ENCODE data around the gene PDE6H.

Gene PDE6H

DNA sequence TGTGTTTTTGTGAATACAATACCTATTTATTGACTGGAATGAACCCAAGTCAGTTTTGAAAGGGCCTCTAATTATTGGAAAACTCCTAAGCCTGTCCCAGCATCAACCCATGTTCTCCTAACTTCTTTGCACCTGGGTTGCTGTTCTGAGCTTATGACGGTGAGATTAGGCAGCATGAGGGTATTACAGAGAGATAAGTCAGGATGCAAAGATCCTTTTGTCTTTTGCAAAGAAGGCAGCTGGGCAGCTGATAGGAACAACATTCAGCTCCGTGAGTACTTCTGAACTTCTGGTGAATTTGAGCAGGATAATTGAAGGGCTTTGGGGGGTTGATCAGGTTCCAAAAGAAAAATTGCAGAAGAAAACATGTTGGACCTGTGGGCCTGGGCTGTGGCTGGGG is at the start of gene PDE6H:
Gene PDE6H, plus strand, starts transcription at position 227 of the 400 bp plus-strand sequence. CDS start 4,971 bp downstream, outside the sequence.
- no peak for DNase-seq (ENCODE audit: low read depth in 2 of 2)

DNA sequence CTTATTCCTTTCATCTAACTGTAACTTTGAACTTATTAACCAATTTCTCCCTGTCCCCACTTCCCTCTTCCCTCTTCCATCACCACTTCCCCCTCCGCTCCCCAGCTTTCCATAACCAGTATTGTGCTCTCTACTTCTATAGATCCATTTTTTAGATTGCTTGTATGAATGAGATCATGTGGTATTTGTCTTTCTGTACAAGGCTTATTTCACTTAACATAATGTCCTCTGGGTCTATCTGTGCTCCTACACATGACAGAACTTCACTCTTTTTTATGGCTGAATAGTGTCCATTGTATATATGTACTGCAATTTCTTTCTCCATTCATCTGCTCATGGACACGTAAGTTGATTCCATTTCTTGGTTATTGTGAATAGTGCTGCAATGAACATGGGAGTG is 48.9 kb upstream of the PDE6H start:
- no peak for DNase-seq (ENCODE audit: low read depth in 2 of 2)

DNA sequence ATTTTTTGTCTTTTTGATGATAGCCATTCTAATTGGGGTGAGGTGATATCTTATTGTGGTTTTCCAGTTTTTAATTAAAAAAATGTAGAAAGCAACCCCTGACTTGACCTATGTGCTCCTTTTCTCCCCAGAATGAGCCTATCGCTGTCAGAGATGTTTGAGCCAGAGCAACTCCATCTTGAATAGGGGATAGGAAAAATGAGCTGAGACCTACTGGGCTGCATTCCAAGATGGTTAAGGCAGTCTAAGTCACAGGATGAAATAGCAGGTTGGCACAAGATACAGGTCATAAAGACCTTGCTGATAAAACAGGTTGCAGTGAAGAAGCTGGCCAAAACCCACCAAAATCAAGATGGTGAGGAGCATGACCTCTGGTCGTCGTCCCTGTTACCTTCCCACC is 48.3 kb upstream of the PDE6H start:
- DNase-seq (ENCODE audit: low read depth in 2 of 2): no peak

DNA sequence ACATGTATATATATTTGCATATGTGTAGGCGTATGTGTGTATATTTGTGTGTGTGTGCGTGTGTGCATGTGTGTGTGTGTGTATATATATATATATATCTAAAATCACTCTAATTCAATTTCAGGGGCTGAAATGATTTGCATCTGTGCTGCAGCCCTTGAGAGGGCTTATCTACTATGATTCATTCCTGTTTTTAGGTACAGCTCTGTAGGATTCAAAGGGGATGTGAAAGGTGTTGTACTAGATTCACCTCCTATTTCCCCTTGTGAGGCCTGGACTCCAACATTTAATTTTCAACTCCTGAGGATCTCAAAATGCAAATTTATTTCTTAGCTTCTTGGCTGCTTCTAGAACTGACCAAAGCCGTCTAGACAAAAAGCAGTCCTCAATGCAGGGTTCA is 45.6 kb upstream of the PDE6H start:
- no peak for DNase-seq (ENCODE audit: low read depth in 2 of 2)

DNA sequence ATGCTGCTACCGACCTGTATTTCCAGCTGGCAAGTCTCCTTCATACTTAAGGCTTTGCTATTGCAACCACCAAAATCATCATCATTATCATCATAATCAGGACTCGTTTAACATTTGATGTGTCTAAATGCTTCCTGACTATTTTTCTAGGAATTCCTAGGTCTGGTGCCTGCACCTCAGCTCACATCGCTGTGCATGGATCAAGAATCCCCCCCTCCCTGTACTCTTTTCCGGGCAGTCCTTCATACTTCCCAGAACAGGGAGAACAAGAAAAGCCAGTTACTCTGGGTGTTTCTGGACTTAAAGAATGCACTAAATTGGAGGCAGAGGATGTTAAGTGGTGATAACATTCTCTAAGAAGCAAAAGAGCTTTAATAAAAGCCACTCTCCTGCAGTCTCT is 43.9 kb upstream of the PDE6H start:
- no peak for DNase-seq (ENCODE audit: low read depth in 2 of 2)

DNA sequence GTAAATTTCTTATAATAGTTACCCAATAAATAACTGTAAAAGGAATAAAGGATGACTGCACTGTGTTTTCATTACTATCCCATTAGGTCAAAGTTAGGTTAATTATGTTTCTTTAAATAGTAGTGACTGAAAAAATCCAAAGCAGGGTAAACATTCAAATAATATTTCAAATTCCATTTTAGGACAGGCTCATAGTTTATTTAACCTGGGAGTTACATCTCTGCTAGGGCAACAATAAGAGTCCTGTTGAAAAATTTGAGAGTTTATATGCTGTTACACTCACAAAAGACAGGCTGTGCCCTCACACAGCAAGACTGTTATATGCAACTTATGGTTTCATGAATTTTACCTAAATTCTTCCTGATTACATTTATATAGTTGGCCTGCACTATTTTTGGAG is 42.5 kb upstream of the PDE6H start:
- no peak for DNase-seq (ENCODE audit: low read depth in 2 of 2)

DNA sequence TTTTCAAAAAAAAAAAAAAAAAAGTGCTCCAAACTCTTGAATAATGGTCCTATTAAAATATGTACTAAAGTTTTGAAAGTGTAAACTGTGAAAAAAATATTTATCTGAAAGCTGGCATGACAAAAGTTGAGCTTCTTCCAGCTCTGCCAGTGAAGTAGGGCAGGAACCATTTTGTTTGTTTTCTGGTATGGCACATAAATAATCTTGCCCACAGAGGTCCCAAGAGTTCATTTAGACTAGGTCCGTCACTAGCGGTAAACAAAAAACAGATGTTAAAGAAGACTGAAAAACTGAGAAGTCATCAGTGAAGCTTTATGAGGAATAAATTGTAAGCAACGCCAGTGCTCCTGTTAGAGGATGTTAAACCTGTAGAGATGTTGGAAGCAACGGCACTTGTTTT is 41.5 kb upstream of the PDE6H start:
- DNase-seq (ENCODE audit: low read depth in 2 of 2): no peak

DNA sequence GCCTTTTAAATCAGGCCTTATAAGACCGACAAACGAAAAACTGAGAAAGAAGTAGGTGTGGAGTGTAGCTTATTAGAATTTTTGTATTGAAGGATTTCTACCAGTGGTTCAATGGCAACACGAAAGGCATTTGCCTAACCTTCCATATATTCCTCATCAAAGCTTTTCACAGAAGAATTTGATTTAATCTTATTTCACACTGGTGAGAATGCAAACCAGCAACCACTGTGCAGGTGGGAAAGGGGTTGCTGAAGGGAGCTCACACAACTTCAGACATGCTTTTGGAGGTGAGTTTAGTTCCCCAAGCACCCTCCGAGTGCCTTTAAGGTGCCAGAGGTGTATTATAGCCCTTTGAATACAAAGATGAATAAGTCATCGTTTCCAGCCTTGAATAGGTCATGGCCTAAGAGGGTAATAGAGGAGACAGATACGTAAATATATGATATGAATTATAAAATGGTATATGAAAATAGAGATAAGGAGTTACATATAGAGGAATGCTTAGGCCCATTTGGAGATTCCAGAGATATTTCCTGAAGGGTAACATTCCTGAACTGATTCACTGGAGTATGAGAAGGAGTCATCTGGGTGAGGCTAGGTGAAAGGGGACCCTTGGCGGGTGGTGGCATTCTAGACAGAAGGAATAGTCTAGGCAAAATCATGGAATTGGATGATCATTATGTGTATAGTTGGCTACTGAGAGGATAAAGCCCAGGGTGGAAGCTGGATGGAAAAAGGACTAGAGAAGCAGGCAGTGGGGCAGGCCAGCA is 40.9 kb upstream of the PDE6H start:
- DNase-seq (ENCODE audit: low read depth in 2 of 2): no peak

DNA sequence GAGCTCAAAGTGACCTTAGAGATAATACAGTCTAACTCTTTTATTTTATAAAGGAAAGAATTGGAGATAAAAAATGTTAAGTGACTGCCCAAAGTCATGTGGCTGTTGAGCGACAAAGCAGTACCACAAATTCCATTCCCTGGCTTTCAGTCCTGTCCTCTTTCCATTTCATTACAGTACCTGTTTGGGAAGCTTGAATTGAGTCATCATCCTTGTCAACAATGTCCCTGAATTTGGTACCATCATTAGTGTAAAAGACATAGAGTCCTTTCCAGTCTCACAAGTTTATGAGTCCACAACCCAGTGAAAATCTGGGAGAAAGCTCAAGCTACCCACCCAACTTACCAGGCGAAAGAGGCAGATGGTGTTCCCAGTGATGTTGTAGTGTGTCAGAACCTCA is 38.3 kb upstream of the PDE6H start:
- DNase-seq (ENCODE audit: low read depth in 2 of 2): no peak

DNA sequence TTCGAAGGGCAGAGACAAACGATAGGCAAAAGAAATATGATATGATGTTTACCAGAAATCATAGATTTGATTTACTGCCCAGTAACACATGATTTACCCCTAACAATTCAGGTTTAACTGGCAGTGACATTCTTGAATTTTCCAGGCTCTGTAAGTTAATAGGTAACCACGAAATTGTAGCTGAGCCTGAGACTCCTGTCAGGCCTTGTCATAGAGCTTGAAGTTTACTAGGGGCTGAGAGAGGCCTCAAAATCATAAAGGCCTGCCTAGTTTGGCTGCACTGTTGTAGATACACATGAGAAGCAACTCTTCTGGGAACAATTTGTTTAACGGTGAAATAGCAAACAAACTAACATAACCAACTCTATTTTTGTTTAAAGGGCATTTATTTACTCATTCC is 37.8 kb upstream of the PDE6H start:
- DNase-seq (ENCODE audit: low read depth in 2 of 2): no peak

DNA sequence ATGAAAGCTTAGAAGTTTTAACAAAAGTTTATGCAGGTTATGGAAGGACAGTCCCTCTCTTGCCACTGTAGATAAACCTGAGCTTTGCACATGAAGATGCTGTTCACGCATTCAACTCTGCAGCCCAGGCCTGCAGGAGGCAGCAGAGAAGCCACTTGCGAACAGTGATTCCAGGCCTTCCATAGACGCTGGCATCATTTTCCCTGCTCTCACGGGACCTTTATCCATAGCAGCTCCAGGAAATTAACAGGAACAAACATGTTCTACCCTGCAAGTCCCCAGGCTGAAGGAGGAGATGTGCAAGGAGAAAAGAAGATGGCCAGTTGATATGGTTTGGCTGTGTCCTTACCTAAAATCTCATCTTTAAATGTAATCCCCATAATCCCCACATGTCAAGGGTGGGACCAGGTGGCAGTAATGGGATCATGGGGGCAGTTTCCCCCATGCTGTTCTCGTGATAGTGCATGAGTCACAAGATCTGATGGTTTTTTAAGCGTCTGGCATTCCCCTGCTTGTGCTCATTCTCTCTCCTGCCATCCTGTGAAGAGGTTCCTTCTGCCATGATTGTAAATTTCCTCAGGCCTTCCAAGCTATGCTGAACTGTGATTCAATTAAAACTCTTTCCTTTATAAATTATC is 36.5 kb upstream of the PDE6H start:
- no peak for DNase-seq (ENCODE audit: low read depth in 2 of 2)

DNA sequence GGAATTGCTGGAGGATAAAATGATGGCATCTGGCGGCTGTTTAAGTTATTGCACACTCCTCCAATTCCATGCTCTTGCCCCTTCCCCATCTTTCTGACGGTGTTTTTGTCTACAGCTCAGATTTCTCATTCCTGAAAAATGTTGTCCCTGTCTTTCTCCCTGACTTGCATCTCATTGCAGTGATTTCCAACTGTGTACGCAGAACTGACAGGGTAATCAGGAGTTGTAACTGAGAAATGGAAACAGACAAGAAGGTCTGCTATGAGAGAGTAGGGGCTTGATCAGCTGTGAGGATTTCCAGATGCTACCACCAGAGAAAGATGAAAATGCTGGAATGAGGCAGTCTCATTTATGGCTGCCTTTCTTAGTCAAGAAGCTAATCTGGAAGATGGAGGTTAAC is 35.8 kb upstream of the PDE6H start:
- DNase-seq (ENCODE audit: low read depth in 2 of 2): no peak

DNA sequence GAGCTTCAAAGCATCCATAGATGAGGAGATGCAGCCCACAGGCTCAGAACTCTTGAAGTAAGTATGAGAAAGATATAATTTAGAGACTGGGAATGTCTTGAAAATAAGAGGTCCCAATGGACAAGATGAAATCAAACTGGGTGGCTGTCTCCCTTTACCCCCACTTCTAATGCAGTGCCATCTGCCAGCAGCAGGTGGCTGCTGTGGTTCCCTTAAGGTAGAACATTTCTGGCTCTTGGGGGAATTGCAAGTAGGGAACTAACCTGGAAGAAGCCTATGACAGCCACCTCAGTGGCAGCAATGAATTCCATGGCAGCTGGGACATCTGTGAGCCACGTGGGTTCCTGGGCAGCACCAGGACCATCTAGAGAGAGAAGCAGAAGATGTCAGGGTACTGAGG is 35.2 kb upstream of the PDE6H start:
- no peak for DNase-seq (ENCODE audit: low read depth in 2 of 2)

DNA sequence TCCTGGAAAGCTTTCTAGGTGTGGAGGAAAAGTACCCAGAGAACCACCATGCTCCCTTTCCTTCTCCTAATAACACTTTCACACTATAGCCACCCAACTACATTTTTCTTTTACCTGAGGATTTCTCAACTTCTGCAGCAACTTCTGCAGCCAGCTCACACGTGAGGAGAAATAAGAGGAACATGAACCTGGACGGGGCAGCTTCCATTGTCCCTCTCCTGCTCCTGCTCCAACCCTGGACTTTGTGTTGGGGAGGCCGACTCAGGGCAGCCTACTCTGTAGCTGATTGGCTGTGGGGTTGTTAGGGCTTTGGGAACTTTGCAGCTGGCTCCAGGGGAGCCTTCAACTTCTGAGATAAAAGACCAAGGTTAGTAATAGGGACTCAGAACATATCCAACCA is 34.5 kb upstream of the PDE6H start, which contains the start of gene ERP27:
Gene ERP27, minus strand, starts transcription at position 237 of the 400 bp plus-strand sequence. Its CDS starts 29 bp downstream, at position 208.
- no peak for DNase-seq (ENCODE audit: low read depth in 2 of 2)

DNA sequence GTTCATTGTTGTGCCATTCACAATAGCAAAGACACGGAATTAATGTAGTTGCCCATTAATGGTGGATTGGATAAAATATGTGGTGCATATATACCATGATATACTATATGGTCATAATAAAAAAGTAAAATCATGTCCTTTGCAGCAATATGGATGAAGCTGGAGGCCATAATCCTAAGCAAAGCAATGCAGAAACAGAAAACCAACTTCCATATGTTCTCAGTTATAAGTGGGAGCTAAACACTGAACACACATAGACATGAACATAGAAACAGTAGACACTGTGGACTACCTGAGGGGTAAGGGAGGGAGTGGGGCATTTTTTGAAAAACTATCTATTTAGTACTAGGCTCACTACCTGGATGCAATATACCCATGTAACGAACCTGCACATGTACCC is 31.5 kb upstream of the PDE6H start:
- DNase-seq (ENCODE audit: low read depth in 2 of 2): no peak

DNA sequence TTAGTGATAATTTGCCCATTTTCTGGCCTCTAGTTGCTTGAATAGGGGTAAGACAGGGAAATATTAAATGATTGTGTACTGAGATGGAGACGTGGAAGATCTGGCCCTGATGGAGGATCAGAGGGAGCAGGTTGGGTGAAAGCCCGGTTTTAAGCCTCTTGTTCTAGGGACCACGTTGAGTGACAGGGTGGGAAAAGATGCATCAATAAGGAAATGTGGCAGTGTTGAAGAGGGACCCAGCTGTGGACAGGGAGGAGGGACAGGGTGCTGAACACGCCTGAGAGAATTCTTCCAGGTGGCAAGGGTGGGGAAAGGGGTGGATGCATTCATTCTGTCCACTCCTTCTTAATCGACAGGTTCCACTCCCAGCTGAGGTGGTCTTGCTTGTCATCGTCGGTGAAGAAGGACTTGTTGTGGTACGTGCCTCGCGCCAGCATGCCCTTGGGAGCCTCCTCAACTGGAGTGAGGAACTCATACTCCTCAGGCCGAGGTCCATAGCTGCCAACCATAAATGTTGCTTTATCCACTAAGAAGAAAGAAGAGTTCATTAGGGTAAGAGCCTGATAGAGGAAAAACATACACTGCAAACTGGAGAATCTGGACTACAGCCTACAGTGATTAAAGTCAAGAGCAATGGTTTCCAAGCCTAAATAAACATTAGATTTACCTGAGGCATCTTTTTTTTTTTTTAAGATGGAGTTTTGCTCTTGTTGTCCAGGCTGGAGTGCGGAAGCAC is 30.5 kb upstream of the PDE6H start:
- no peak for DNase-seq (ENCODE audit: low read depth in 2 of 2)

DNA sequence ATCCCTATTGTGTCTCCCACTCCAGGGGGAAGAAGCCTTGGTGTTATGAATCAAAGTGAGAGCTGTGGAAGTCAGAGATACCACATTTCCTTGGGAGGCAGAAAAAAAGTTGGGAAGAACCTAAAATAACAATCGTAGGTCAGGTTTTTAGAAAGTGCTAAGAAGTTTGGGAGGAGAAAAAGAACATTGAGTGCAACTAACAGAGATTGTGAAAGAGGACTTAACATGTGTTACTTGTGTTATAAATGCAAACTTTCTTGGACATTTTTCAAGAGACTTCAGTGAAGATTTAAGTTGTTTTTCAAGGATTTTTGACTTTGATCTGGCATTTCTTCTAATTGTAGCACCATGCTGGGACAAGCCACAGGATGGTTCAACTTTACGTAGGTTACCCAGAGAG is 26.7 kb upstream of the PDE6H start:
- DNase-seq (ENCODE audit: low read depth in 2 of 2): no peak

DNA sequence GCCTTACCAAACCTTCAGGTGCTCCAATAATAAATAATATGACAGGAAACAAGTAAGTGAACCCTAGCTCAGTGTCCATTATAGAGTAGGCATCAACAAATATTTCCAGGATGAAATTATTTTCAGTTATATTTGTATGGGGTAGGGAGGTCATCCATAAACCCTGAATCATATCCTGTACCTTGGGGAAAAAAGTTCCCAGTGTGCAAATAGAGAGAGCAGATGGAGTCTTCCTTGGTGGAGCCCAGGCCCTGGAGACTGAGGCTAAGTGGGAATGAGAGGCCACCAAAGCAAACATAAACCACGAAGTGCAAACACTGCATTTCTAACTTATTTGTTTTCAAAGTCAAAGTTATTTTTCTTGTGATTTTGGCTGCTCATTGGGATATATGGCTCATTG is 26.0 kb upstream of the PDE6H start:
- DNase-seq (ENCODE audit: low read depth in 2 of 2): no peak

DNA sequence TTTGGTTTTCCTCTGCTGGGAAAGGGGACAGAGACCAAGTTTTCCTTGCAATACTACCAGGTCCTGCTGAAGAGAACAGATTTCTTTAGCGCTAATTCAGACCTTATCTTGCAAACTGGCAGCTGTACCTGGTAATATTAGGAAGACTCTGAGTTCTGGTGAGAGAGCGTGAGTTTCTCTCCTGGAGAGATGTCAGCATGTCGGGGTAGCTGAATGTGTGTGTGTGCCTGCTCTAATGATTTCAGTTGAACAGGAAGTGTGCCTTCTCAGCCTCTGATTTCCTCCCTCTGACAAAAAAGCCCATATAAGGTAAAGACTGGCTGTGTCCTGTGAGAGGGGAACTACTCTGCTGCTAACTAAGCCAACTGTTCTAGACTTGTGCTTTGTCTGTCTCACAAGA is 24.2 kb upstream of the PDE6H start:
- peak; percentile 80 to 83 for DNase-seq (ENCODE audit: low read depth in 2 of 2)

DNA sequence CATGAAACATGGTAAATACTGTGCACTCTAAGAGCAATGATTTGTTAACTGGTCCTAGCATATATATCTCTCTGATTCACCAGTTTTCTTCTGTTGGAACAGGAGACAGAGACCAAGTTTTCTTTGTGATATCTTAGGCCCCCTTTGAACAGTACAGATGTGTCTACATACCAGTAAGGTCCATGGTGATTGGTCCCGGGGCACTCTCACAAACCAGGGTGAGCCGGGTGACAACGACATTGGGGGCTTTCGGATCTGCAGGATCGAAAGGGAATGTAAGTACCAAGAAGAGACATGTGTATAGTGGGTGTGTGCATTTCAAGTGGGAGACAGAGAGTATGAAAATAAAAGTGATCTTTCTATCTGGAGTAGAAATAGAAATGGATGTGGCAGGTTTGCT is 23.2 kb upstream of the PDE6H start:
- DNase-seq (ENCODE audit: low read depth in 2 of 2): no peak

DNA sequence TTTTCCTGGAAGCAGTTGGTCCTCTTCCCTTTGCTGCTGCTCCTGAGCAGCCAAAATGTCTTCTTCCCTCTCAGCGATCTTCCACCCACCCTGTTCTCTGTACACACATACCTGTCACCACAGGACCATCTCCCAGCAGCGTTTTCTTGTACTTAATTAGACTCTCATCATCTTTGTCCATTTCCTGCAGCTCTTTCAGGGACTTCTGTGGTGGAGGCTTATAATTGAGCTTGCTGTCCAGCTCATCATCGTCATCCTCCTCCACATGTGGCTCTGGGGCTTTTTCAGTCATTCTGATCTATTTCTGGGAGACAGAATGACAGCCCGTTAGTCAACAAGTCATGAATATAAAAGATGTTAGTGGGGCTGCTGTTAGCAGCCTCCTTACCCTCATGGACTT is 22.4 kb upstream of the PDE6H start:
- DNase-seq (ENCODE audit: low read depth in 2 of 2): no peak

DNA sequence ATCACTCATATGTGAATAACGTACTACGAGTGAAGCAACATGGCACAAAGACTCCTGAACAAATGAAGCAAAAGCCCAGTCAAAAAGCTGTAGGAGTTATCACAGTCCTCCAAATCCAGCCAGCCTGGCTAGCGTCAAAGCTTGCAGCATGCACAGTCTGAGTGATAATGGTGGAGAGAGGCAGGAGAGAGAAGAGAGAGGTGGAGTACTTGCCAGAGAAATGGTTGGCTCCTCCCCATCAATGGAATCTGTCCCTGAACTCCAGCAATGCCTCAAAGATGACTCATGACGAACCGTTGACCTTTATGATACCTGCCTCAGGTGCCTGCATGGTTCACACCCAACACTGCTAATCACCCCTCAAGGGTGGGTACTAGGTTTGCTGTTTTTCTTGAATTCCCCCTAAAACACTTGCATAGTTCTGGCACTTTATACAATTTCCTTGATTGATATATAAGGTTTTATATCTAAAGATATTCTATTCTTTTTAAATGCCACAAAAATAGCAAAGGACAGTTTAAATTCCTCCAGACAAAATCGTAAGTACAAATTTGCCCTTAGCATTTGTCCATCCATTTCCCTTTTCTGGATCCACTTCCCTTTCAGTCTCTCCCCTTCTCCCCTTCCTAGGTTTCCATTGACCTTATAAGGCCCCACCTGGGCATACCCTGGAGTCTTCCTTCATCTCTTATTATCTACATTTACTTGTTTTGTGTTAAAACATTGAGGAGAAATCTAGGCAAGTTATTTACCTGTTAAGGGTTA is 21.7 kb upstream of the PDE6H start:
- no peak for DNase-seq (ENCODE audit: low read depth in 2 of 2)

Measured in fibroblast of skin of left biceps (primary cell).